Lung (tissue), 12 donors: ENCODE results near the gene USP5. TPM values are rescaled to one million over a fixed set of nuclear protein-coding genes. Genes with fewer than 3 reads are reported as not detected.

Experiments used
- ATAC-seq: fragments of 200-7000 bp; cut with Tn5 transposase; one replicate; pipeline ENCODE4 v1.9.1; 2020; ENCODE audit warnings: moderate number of reproducible peaks; ENCODE audit not compliant: insufficient read depth, low FRiP score
- DNase-seq, 3 donors: peaks; one replicate each; pipeline ENCODE4 v3.0.0-alpha.2; 2013 to 2017
- H3K27ac ChIP-seq, 2 donors: one replicate each; pipeline ENCODE4 v1.5.1; 2013; ENCODE audit warnings: mild to moderate bottlenecking in 2 of 2, moderate library complexity in 2 of 2, control low read depth in 1 of 2, inconsistent platforms in 1 of 2, low read depth in 1 of 2, low read length in 1 of 2
- H3K27me3 ChIP-seq, 3 donors: one replicate each; pipeline ENCODE4 v1.5.1; 2013; ENCODE audit warnings: low read length in 2 of 3; ENCODE audit not compliant: control insufficient read depth in 3 of 3, insufficient read depth in 3 of 3
- H3K36me3 ChIP-seq, 4 donors: one replicate each; pipeline ENCODE4 v1.5.1; 2013; ENCODE audit warnings: low read length in 4 of 4, mild to moderate bottlenecking in 1 of 4, moderate library complexity in 1 of 4; ENCODE audit not compliant: control insufficient read depth in 4 of 4, insufficient read depth in 4 of 4
- H3K4me1 ChIP-seq, 5 donors: one replicate each; pipeline ENCODE4 v1.5.1; 2013; ENCODE audit warnings: low read length in 5 of 5, mild to moderate bottlenecking in 2 of 5, moderate library complexity in 1 of 5; ENCODE audit not compliant: control insufficient read depth in 5 of 5, insufficient read depth in 5 of 5
- H3K4me3 ChIP-seq: one replicate; pipeline ENCODE4 v1.5.1; 2013; ENCODE audit warnings: mild to moderate bottlenecking, control low read depth, moderate library complexity
- H3K9ac ChIP-seq, 2 donors: one replicate each; pipeline ENCODE4 v1.5.1; 2013; ENCODE audit warnings: low read length in 2 of 2, control low read depth in 1 of 2; ENCODE audit not compliant: insufficient read depth in 1 of 2
- H3K9me3 ChIP-seq, 4 donors: one replicate each; pipeline ENCODE4 v1.5.1; 2013; ENCODE audit warnings: low read length in 3 of 4, mild to moderate bottlenecking in 1 of 4, moderate library complexity in 1 of 4; ENCODE audit not compliant: control insufficient read depth in 4 of 4, insufficient read depth in 3 of 4
- CTCF ChIP-seq: IDR thresholded peaks from 2 replicates; pipeline ENCODE4 v1.5.1; 2012; ENCODE audit warnings: mild to moderate bottlenecking; ENCODE audit errors: control extremely low read depth, extremely low read depth
- WGBS, 2 donors: extraction: QIAGEN DNeasy Blood & Tissue Kit; methylation state at CpG; one replicate each; pipeline ENCODE4 v1.1.7; 2013; 5-methylcytosine and 5-hydroxymethylcytosine counted together
- polyA plus RNA-seq, 2 donors: library from polyadenylated mRNA; stranded (reverse); fragments of 200-250 nt; gene quantifications; one replicate each; pipeline ENCODE4 v1.2.1, GENCODE V29; 2013
- total RNA-seq, 2 donors: library from RNA; depleted of rRNA in 1 of 2; stranded (reverse); fragments of >200 nt in 1 of 2; gene quantifications; one replicate each; pipeline ENCODE4 v1.2.1, GENCODE V29; 2014 to 2021
- donor health status: control.
- donor health status: control.
- donor health status: Bipolar disorder and iron deficiency.
- donor health status: healthy.
- donor health status: DM: yes; HTN: yes; CAD: no.

The USP5 gene
- total and polyA plus RNA-seq, 4 donors = 24.8 to 92.1 (median 36.7) TPM

- peaks cover 0 to 29% (median 5%) of the 10 kb centered on the region in 5 donors for H3K4me1 ChIP-seq
- no peaks in the 10 kb centered on the region for H3K9me3 ChIP-seq
- peak; percentile 40 to 69 (median 61) for DNase-seq
- peaks cover 0 to 8% (median 5%) of the 10 kb centered on the region in 4 donors for H3K36me3 ChIP-seq
- H3K4me3 ChIP-seq = peak overlapping the region; percentile 60
- ATAC-seq = no peak
- TF ChIP-seq CTCF = no peak
- H3K27ac ChIP-seq = peak overlapping the region; percentile 62 to 77
- WGBS, 2 donors = 0 to 1% methylated on average over 59 to 71 of the region's 71 CpGs
- peak overlapping the region; percentile 49 to 55 for H3K9ac ChIP-seq
- peaks cover 0 to 5% (median 0%) of the 10 kb centered on the region in 3 donors for H3K27me3 ChIP-seq
Observed at GRCh38 chr12:6828781-6829535, 23.0 kb upstream of the USP5 start.

- 60 to 61% methylated on average over 19 of the region's 19 CpGs for WGBS, 2 donors
- no peak for TF ChIP-seq CTCF
- Histone ChIP-seq H3K36me3 (peaks cover 0 to 12% (median 6%) of the 10 kb centered on the region in 4 donors), H3K9ac (peak overlapping the region; percentile 49 to 55), H3K4me3 (no peak overlapping the region), H3K4me1 (peaks cover 0 to 29% (median 5%) of the 10 kb centered on the region in 5 donors), H3K9me3 (no peaks in the 10 kb centered on the region), H3K27me3 (peaks cover 0 to 3% (median 0%) of the 10 kb centered on the region in 3 donors), H3K27ac (peak overlapping the region; percentile 62 to 77)
- peak in 1 of 3 donors; percentile 60 for DNase-seq
- ATAC-seq = no peak
Observed at GRCh38 chr12:6829536-6830220, 22.3 kb upstream of the USP5 start.

- Histone ChIP-seq H3K4me3 (no peak overlapping the region), H3K27me3 (no peaks in the 10 kb centered on the region), H3K27ac (no peak overlapping the region), H3K4me1 (peaks cover 0 to 26% (median 2%) of the 10 kb centered on the region in 5 donors), H3K9me3 (no peaks in the 10 kb centered on the region), H3K36me3 (peaks cover 0 to 12% (median 6%) of the 10 kb centered on the region in 4 donors), H3K9ac (no peak overlapping the region)
- no peak for ATAC-seq
- no peak for TF ChIP-seq CTCF
- 69 to 85% methylated on average over 11 of the region's 11 CpGs for WGBS, 2 donors
- DNase-seq = no peak
Observed at GRCh38 chr12:6830286-6830890, 21.6 kb upstream of the USP5 start.
